Measurements from ENCODE around the gene ZNF579.

ZNF579 gene

GRCh38 chr19:55567708-55568328 lies 12.8 kb downstream of the ZNF579 start:
- no peak for DNase-seq (ENCODE audit: low spot score)

GRCh38 chr19:55566823-55567222 lies 13.8 kb downstream of the ZNF579 start:
- DNase-seq (ENCODE audit: low spot score) = no peak

GRCh38 chr19:55563261-55563690 lies 17.4 kb downstream of the ZNF579 start:
- DNase-seq (ENCODE audit: low spot score) = no peak

- DNase-seq (ENCODE audit: low spot score) = no peak
Measured at GRCh38 chr19:55559684-55560083, 21.0 kb downstream of the ZNF579 start.

- no peak for DNase-seq (ENCODE audit: low spot score)
Measured at GRCh38 chr19:55554741-55555152, 25.9 kb downstream of the ZNF579 start.

- no peak for DNase-seq (ENCODE audit: low spot score)
Measured at GRCh38 chr19:55554302-55554701, 26.3 kb downstream of the ZNF579 start.

- DNase-seq (ENCODE audit: low spot score) = peak; percentile 39
Measured at GRCh38 chr19:55553217-55554182, 27.1 kb downstream of the ZNF579 start.

- DNase-seq (ENCODE audit: low spot score) = peak; percentile 80
Measured at GRCh38 chr19:55552620-55553019, 28.0 kb downstream of the ZNF579 start.

- DNase-seq (ENCODE audit: low spot score) = no peak
Measured at GRCh38 chr19:55552206-55552605, 28.4 kb downstream of the ZNF579 start.

- DNase-seq (ENCODE audit: low spot score) = no peak
Measured at GRCh38 chr19:55550321-55550650, 30.4 kb downstream of the ZNF579 start.

GRCh38 chr19:55549500-55550320 lies 30.9 kb downstream of the ZNF579 start:
- DNase-seq (ENCODE audit: low spot score) = peak; percentile 69

GRCh38 chr19:55546822-55547614 lies 33.6 kb downstream of the ZNF579 start:
- DNase-seq (ENCODE audit: low spot score) = no peak

- DNase-seq (ENCODE audit: low spot score) = no peak
Measured at GRCh38 chr19:55546011-55546410, 34.6 kb downstream of the ZNF579 start.

GRCh38 chr19:55545443-55545842 lies 35.2 kb downstream of the ZNF579 start, which contains the start of gene SBK3:
Gene SBK3 (minus strand): TSS chr19:55545543. CDS start chr19:55545543, 0 bp downstream.
- DNase-seq (ENCODE audit: low spot score) = no peak

- DNase-seq (ENCODE audit: low spot score) = no peak
Measured at GRCh38 chr19:55544776-55545439, 35.7 kb downstream of the ZNF579 start.

- no peak for DNase-seq (ENCODE audit: low spot score)
Measured at GRCh38 chr19:55544014-55544413, 36.6 kb downstream of the ZNF579 start.

- no peak for DNase-seq (ENCODE audit: low spot score)
Measured at GRCh38 chr19:55543567-55543966, 37.1 kb downstream of the ZNF579 start.

- no peak for DNase-seq (ENCODE audit: low spot score)
Measured at GRCh38 chr19:55542292-55542855, 38.3 kb downstream of the ZNF579 start.

GRCh38 chr19:55541091-55541490 lies 39.6 kb downstream of the ZNF579 start:
- DNase-seq (ENCODE audit: low spot score) = no peak

- DNase-seq (ENCODE audit: low spot score) = no peak
Measured at GRCh38 chr19:55540619-55541018, 40.0 kb downstream of the ZNF579 start.
